HG02798 (cell line): ENCODE measurements around the gene TMEM207.
"Not testable (repeated sequence)": the region's sequence is repeated elsewhere in the genome, so short reads cannot be mapped to it uniquely, and the experiment has no call there.

Experiments
- ATAC-seq: cut with Tn5 transposase; IDR thresholded peaks from one replicate; pipeline ENCODE4 v1.9.1; 2021; ENCODE audit warnings: mild to moderate bottlenecking; ENCODE audit not compliant: unreplicated experiment, poor library complexity

The TMEM207 gene

GRCh38 chr3:190449801-190450200 is at the start of gene TMEM207:
TMEM207 (minus strand) TSS chr3:190449901; CDS start chr3:190449809, 92 bp downstream.
- no peak for ATAC-seq

GRCh38 chr3:190499122-190499521 is 49.4 kb upstream of the TMEM207 start:
- no peak for ATAC-seq

DNA sequence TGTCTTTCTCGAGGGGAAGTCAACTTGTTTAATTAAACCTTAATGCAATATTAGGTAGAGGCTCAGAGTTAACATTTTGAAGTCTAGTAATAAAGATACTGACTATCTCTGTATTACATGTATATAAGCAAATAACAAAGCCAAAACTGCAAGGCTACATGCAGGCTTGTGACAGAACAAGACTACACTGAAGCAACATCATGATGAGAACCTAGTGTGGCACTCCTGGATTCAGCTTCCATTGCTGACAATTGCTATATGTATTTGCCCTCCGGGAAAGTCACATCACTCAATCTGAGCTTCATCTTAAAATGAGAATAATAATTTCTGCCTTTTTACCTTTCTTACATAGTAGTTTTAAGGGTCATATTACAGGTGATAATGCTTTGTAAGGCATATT is 48.6 kb upstream of the TMEM207 start:
- ATAC-seq, result no peak

DNA sequence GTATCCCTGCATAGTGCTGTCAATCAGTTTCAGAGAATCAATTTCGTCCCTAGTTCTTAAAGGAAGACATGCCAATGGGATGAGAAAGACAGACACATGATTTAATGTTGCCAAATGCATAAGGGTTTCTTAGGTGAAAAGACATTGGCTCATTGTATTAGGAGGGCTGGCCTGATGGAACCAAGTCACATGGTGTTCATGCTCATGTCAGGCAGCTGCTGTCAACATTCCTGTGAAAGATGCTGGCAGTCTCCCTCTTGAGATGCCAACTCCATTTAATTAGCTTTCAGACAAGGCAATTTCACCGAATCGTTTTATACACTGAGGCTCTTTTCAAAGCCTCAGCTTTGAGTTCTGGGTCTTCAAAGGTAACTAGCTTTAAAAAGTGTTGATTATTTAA is 48.1 kb upstream of the TMEM207 start:
- no peak for ATAC-seq

DNA sequence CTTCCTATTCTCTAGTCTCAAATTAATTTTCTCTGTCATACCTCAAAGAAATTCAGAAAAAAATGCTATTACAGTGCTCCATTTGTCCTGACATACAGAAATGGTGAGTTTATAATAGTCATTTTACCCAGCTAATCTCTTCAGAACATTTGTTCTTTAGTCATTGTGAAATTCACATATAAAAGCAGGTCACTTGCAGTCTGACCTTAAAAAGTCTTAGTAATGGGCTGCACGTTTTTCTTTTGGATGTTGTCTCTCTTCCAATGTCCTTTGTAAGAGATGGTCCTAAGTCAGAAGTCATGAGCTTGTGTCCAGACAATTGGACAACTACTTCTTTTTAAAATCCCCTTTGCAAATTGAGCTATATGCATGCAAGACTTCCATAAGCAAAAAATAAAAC is 47.2 kb upstream of the TMEM207 start:
- ATAC-seq, result no peak

DNA sequence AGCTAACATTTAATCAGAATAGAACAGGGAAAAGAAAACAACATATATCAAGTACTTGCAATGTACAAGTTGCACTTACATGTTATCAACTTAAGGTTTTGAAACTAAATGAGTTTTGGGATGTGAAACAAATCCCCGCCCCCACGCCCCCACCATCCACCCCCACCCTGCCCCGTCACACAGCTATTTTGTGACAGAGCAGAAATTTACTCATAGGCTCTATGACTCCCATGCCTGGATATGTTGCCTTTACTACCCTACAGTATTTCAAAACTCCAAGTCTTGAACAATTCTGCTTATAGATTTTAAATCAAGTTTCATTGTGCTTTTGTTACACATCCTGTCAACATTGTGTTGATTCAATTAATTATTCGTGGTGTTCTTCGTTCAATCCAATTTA is 46.1 kb upstream of the TMEM207 start:
- no peak for ATAC-seq

GRCh38 chr3:190495354-190495753 is 45.7 kb upstream of the TMEM207 start:
- no peak for ATAC-seq

DNA sequence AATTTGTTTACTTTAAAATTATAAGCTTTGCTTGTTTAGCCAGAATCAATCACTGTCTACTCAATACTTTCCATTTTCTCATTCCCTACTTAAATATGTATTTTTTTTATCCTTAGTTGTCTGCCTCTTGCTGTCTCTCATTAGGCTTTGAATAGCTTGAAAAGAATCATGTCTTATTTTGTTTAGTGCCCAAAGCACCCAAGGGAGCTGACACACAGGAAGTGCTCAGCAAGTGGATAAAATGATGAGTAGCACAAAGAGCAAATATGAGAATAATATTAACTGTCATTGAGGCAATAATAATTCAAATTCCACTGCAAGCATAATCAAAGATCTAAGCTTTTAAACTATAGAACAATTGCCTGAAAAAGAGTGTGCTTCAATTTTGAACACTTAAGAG is 45.2 kb upstream of the TMEM207 start:
- ATAC-seq, result no peak

- no peak for ATAC-seq
Measured at GRCh38 chr3:190492966-190493365, 43.3 kb upstream of the TMEM207 start.

- no peak for ATAC-seq
Measured at GRCh38 chr3:190492129-190492528, 42.4 kb upstream of the TMEM207 start.

DNA sequence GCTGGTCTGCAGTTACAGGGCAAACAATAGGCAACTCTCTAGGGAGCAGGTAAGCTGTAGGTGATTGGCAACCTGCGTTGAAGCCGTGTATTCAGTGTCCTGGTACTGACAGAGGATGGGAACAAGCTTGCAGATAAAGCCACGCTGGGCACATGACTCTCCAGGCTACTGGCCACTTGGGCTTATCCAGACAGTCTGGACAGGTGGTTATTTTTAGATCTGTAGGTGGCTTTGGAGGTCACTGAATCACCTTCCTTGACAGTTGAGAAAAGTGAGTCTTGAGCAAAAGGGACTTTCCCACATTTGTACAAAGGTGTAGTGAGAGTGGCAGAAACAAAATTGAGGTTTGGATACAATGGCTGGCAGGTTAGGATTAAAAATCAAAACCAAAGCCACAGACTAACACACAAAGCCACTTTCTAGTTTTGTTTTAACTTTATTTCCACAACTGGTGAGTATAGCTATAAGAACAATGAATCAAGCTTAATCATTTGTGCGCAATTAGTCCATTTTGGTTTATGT is 41.9 kb upstream of the TMEM207 start:
- no peak for ATAC-seq

- no peak for ATAC-seq
Measured at GRCh38 chr3:190486908-190487607, 37.4 kb upstream of the TMEM207 start.

GRCh38 chr3:190486533-190486864 is 36.8 kb upstream of the TMEM207 start:
- ATAC-seq, result no peak

DNA sequence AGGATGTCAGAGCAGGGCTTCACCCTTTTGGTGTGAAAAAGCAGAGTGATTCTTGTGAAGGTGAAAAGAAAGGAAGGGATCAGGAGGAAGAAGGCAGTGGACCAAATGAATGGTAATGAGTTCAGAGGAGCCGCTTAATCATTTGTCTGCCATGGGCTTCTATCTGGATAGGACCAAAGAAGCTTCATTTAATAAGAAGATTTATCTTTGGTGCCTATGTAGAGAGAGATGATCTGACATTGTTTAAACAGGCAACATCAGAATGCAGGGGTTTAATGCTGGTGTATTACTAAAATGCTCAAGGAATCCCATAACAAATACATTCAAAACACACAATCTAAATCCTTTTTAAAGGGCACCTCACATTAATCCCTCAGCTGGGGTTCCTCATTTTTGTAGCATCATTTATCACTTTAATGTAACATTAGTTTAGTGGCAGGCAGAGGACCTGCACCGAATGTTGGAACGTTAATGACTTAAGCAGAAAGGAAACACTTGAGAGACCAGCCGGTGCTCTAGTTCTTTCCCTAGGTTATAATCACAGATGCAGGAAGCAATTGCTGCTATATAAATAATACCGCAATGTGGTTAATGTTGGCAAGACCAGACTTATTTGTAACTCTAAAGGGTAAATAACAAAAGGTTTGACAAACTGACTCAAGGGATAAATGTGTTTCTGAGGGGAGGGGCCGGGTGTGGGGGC is 36.3 kb upstream of the TMEM207 start:
- ATAC-seq, result no peak

DNA sequence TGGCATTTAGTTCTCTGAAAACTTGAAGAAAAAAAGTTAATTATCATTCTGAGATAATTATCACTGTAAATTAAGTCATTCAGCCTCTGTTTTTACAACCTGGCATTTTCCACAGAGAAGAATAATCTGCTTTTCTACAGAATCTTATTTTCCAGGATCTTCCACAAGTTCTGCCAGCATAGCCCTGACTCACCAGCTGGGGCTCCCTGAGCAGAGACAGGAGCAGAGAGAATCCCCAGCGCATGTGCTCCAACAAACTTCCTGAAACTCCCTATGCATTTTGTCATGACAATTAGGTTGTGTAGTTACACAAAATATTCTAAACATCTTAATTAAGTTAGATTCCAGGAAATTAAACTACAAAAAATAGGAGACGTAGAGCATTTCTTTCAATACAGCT is 32.1 kb upstream of the TMEM207 start:
- ATAC-seq, result no peak

DNA sequence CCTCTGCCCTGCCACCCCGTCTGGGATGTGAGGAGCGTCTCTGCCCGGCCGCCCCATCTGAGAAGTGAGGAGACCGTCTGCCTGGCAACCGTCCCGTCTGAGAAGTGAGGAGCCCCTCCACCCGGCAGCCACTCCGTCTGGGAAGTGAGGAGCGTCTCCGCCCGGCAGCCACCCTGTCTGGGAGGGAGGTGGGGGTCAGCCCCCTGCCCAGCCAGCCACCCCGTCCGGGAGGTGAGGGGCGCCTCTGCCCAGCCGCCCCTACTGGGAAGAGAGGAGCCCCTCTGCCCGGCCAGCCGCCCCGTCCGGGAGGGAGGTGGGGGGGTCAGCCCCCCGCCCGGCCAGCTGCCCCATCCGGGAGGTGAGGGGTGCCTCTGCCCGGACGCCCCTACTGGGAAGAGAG is 23.6 kb upstream of the TMEM207 start:
- ATAC-seq, result not testable (repeated sequence)

DNA sequence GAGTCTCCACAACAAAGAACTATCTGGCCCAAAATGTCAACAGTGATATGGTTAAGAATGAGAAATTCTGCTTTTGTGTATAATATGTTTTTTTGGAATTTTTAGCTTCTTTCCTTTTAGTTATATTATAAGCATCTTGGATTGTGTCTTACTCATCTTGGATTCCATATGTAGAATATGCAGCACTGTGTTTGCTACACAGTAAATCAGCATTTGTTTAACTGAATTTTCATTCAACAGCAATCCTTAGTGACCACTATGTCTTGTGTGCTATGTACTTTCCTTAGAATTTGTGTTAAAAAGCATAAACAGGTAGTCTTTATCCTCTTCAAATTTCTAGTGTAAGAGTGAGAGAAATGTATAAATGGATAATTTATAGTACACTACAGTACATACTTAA is 18.2 kb upstream of the TMEM207 start:
- ATAC-seq, result no peak

DNA sequence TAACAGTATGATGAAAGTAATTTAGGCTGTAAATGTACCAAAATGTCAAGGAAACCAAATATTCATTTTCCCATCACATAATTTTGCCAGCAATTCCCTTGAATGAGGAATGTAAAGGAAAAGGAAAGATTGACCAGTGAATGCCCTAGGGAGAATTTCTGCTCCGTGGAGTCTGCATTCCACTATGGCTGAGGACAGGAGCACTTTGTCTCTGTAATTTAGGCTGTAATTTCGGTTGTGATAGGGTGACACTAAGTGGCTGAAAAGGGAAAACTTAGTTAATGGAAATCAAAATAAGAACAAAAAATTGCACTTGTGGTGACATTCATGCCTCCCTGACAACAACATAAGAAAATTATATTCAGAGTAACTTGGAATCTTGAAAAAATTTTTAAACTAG is 8.3 kb upstream of the TMEM207 start:
- ATAC-seq, result no peak

- ATAC-seq, result no peak
Measured at GRCh38 chr3:190456770-190457169, 7.1 kb upstream of the TMEM207 start.

GRCh38 chr3:190455828-190456227 is 6.1 kb upstream of the TMEM207 start:
- ATAC-seq, result no peak

DNA sequence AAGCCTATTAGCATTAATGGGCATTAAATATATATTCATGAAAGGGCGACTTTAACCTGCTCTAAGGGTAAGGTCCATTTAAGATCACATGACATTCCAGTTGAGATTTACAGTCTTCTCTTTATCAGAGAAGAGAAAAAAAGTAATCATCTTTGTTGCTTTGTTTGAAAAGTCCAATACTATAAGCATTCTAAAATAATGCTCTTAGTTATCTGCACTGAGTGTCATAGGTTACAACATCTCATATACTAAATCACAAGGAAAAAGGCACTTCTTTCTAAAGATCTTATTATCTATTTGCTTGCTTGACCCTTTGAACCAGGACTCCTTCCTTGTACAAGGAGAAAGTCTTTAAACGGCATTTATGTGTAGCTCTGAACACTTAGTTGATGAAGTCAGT is 1.4 kb downstream of the TMEM207 start:
- no peak for ATAC-seq
